Keratinocyte (primary cell): ENCODE measurements around the gene RNASEH2B.

Experiments used
- EZH2 ChIP-seq: IDR thresholded peaks from one replicate; pipeline ENCODE4 v1.6.1; 2012; ENCODE audit warnings: inconsistent platforms, mild to moderate bottlenecking, low read length, moderate library complexity
- TF ChIP-seq, protein P1 (sequence below), 3 experiments: IDR thresholded peaks in 1 of 3; conservative IDR thresholded peaks in 1 of 3; optimal IDR thresholded peaks in 1 of 3; 2 replicates in 2 of 3; 3 replicates in 1 of 3; pipeline versions ENCODE3 to v1.5.1; 2011; ENCODE audit warnings: low read length in 3 of 3, mild to moderate bottlenecking in 3 of 3, moderate library complexity in 2 of 3, control low read depth in 1 of 3, inconsistent platforms in 1 of 3; ENCODE audit not compliant: insufficient read depth in 2 of 3; ENCODE audit errors: extremely low read depth in 1 of 3

DNA sequence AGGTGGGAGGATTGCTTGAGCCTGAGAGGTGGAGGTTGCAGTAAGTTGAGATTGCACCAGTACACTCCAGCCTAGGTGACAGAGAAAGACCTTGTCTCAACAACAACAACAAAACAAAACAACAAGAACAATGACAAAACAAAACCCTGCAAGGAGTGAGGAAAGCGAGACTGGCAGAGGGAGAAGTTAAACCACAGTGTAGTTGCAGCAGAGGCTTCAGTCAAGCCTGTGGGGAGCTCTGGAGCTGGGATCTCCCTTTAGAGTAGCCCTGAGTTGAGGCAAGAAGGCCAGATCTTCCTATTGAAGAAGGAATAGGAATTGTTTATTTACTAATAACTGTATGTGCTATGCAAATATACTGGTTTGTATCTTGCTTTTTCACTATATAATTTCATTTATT is 25.3 kb upstream of the RNASEH2B start:
- no peak for TF ChIP-seq EZH2
- TF ChIP-seq, protein P1, sequence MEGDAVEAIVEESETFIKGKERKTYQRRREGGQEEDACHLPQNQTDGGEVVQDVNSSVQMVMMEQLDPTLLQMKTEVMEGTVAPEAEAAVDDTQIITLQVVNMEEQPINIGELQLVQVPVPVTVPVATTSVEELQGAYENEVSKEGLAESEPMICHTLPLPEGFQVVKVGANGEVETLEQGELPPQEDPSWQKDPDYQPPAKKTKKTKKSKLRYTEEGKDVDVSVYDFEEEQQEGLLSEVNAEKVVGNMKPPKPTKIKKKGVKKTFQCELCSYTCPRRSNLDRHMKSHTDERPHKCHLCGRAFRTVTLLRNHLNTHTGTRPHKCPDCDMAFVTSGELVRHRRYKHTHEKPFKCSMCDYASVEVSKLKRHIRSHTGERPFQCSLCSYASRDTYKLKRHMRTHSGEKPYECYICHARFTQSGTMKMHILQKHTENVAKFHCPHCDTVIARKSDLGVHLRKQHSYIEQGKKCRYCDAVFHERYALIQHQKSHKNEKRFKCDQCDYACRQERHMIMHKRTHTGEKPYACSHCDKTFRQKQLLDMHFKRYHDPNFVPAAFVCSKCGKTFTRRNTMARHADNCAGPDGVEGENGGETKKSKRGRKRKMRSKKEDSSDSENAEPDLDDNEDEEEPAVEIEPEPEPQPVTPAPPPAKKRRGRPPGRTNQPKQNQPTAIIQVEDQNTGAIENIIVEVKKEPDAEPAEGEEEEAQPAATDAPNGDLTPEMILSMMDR (optimal IDR thresholded peaks at IDR 0.05 in 1 of 3, IDR thresholded peaks at IDR 0.05 in 1 of 3, conservative IDR thresholded peaks at IDR 0.05 in 1 of 3; ENCODE audit: extremely low read depth in 1 of 3, insufficient read depth in 2 of 3, low read length in 3 of 3), result no peak
